Tibial nerve (tissue), 4 donors: Measurements from ENCODE around the gene SPRR2G.

Experiments
- EP300 ChIP-seq, 2 donors: sonication (generic); formaldehyde crosslinking; IDR thresholded peaks; one replicate each; pipeline ENCODE4 v1.6.1; 2017; ENCODE audit warnings: antibody characterized with exemption in 2 of 2, mild to moderate bottlenecking in 1 of 2
- POLR2A ChIP-seq, 2 donors: fragments of 450-650 bp; IDR thresholded peaks; one replicate each; pipeline ENCODE4 v1.6.1; 2017; ENCODE audit warnings: antibody characterized with exemption in 2 of 2, mild to moderate bottlenecking in 2 of 2, moderate library complexity in 2 of 2
- TF ChIP-seq, protein P1 (sequence below), 5 experiments: fragments of 200-600 bp in 3 of 5; fragments of 450-650 bp in 2 of 5; sonication (generic) in 3 of 5; IDR thresholded peaks; one replicate each; pipeline ENCODE4 v1.5.1; 2016 to 2019; ENCODE audit warnings: antibody characterized with exemption in 5 of 5, mild to moderate bottlenecking in 3 of 5, moderate library complexity in 2 of 5

- TF ChIP-seq, protein P1, sequence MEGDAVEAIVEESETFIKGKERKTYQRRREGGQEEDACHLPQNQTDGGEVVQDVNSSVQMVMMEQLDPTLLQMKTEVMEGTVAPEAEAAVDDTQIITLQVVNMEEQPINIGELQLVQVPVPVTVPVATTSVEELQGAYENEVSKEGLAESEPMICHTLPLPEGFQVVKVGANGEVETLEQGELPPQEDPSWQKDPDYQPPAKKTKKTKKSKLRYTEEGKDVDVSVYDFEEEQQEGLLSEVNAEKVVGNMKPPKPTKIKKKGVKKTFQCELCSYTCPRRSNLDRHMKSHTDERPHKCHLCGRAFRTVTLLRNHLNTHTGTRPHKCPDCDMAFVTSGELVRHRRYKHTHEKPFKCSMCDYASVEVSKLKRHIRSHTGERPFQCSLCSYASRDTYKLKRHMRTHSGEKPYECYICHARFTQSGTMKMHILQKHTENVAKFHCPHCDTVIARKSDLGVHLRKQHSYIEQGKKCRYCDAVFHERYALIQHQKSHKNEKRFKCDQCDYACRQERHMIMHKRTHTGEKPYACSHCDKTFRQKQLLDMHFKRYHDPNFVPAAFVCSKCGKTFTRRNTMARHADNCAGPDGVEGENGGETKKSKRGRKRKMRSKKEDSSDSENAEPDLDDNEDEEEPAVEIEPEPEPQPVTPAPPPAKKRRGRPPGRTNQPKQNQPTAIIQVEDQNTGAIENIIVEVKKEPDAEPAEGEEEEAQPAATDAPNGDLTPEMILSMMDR (IDR thresholded peaks at IDR 0.05): no peak
- TF ChIP-seq POLR2A (IDR thresholded peaks at IDR 0.05) (no peak), EP300 (IDR thresholded peaks at IDR 0.05) (no peak)
Observed at GRCh38 chr1:153100245-153100644, 50.4 kb downstream of the SPRR2G start.
